Measurements from ENCODE around the gene PHACTR2. TPM values are rescaled to one million over a fixed set of nuclear protein-coding genes. Genes with fewer than 3 reads are reported as not detected.

The PHACTR2 gene
- total and polyA plus RNA-seq, 4 donors: 4.0 to 23.8 (median 15.0) TPM

DNA sequence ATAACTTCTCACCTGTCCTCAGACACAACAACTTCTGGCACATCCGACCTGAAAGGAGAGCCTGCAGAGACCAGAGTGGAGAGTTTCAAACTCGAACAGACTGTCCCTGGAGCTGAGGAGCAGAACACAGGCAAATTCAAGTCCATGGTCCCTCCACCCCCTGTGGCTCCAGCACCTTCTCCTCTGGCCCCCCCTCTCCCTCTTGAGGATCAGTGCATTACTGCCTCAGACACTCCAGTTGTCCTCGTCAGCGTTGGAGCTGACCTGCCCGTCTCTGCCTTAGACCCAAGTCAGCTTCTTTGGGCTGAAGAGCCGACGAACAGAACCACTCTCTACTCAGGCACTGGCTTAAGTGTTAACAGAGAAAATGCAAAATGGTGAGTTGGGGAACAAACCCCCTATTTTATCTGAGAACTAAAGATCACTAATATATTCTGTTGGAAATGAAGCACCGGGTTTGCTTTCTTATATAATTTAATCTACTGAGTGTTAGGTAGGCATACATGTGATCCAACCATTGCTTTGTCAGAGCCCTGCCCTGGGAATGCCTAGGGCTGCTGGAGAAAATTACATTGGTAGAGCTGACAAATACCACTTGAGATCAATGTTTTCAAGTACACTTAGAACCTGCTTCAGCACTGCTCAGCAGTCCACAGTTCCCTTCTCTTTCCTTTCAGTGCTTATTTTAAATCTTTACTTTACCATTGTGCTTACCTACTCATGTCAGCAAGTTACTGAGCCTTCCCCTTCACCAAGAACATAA is 87.8 kb downstream of the PHACTR2 start:
- TF ChIP-seq TAF1 (conservative IDR thresholded peaks at IDR 0.05) (no peak), FOXA2 (IDR thresholded peaks at IDR 0.05) (no peak), FOXA1 (IDR thresholded peaks at IDR 0.05) (no peak), NR2F2 (IDR thresholded peaks at IDR 0.05) (no peak), GABPA (IDR thresholded peaks at IDR 0.05 in 1 of 2, conservative IDR thresholded peaks at IDR 0.05 in 1 of 2) (no peak), EGR1 (IDR thresholded peaks at IDR 0.05; ENCODE audit: low read depth in 2 of 2) (no peak), SP1 (IDR thresholded peaks at IDR 0.05) (no peak), RAD21 (IDR thresholded peaks at IDR 0.05) (no peak), HNF4G (IDR thresholded peaks at IDR 0.05) (no peak), RXRA (IDR thresholded peaks at IDR 0.05) (no peak), HNF4A (conservative IDR thresholded peaks at IDR 0.05) (no peak), YY1 (IDR thresholded peaks at IDR 0.05) (no peak), JUND (IDR thresholded peaks at IDR 0.05) (no peak)
- TF ChIP-seq, protein P1, sequence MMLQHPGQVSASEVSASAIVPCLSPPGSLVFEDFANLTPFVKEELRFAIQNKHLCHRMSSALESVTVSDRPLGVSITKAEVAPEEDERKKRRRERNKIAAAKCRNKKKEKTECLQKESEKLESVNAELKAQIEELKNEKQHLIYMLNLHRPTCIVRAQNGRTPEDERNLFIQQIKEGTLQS (IDR thresholded peaks at IDR 0.05): no peak
- TF ChIP-seq, protein P2, sequence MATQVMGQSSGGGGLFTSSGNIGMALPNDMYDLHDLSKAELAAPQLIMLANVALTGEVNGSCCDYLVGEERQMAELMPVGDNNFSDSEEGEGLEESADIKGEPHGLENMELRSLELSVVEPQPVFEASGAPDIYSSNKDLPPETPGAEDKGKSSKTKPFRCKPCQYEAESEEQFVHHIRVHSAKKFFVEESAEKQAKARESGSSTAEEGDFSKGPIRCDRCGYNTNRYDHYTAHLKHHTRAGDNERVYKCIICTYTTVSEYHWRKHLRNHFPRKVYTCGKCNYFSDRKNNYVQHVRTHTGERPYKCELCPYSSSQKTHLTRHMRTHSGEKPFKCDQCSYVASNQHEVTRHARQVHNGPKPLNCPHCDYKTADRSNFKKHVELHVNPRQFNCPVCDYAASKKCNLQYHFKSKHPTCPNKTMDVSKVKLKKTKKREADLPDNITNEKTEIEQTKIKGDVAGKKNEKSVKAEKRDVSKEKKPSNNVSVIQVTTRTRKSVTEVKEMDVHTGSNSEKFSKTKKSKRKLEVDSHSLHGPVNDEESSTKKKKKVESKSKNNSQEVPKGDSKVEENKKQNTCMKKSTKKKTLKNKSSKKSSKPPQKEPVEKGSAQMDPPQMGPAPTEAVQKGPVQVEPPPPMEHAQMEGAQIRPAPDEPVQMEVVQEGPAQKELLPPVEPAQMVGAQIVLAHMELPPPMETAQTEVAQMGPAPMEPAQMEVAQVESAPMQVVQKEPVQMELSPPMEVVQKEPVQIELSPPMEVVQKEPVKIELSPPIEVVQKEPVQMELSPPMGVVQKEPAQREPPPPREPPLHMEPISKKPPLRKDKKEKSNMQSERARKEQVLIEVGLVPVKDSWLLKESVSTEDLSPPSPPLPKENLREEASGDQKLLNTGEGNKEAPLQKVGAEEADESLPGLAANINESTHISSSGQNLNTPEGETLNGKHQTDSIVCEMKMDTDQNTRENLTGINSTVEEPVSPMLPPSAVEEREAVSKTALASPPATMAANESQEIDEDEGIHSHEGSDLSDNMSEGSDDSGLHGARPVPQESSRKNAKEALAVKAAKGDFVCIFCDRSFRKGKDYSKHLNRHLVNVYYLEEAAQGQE (IDR thresholded peaks at IDR 0.05): no peak
- TF ChIP-seq, protein P3, sequence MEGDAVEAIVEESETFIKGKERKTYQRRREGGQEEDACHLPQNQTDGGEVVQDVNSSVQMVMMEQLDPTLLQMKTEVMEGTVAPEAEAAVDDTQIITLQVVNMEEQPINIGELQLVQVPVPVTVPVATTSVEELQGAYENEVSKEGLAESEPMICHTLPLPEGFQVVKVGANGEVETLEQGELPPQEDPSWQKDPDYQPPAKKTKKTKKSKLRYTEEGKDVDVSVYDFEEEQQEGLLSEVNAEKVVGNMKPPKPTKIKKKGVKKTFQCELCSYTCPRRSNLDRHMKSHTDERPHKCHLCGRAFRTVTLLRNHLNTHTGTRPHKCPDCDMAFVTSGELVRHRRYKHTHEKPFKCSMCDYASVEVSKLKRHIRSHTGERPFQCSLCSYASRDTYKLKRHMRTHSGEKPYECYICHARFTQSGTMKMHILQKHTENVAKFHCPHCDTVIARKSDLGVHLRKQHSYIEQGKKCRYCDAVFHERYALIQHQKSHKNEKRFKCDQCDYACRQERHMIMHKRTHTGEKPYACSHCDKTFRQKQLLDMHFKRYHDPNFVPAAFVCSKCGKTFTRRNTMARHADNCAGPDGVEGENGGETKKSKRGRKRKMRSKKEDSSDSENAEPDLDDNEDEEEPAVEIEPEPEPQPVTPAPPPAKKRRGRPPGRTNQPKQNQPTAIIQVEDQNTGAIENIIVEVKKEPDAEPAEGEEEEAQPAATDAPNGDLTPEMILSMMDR (IDR thresholded peaks at IDR 0.05; ENCODE audit: low read depth, low read length, missing input control): no peak
- TF ChIP-seq, protein P4, sequence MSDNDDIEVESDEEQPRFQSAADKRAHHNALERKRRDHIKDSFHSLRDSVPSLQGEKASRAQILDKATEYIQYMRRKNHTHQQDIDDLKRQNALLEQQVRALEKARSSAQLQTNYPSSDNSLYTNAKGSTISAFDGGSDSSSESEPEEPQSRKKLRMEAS (IDR thresholded peaks at IDR 0.05): no peak
- TF ChIP-seq, protein P5, sequence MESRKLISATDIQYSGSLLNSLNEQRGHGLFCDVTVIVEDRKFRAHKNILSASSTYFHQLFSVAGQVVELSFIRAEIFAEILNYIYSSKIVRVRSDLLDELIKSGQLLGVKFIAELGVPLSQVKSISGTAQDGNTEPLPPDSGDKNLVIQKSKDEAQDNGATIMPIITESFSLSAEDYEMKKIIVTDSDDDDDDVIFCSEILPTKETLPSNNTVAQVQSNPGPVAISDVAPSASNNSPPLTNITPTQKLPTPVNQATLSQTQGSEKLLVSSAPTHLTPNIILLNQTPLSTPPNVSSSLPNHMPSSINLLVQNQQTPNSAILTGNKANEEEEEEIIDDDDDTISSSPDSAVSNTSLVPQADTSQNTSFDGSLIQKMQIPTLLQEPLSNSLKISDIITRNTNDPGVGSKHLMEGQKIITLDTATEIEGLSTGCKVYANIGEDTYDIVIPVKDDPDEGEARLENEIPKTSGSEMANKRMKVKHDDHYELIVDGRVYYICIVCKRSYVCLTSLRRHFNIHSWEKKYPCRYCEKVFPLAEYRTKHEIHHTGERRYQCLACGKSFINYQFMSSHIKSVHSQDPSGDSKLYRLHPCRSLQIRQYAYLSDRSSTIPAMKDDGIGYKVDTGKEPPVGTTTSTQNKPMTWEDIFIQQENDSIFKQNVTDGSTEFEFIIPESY (IDR thresholded peaks at IDR 0.05): no peak
- Histone ChIP-seq H3K4me3 (ENCODE audit: low read depth in 1 of 3, low read length in 3 of 3) (no peak overlapping the region), H3K27me3 (ENCODE audit: control insufficient read depth in 4 of 4, insufficient read depth in 4 of 4, low read length in 3 of 4) (no peaks in the 10 kb centered on the region), H3K4me1 (ENCODE audit: control insufficient read depth in 4 of 4, insufficient read depth in 4 of 4, low read length in 3 of 4) (no peaks in the 10 kb centered on the region), H3K36me3 (ENCODE audit: control insufficient read depth in 4 of 4, insufficient read depth in 3 of 4, low read depth in 1 of 4, low read length in 3 of 4) (peaks cover 2 to 17% (median 7%) of the 10 kb centered on the region in 4 donors), H3K9ac (ENCODE audit: low read depth in 1 of 2, low read length in 2 of 2) (no peak overlapping the region), H3K9me3 (ENCODE audit: control insufficient read depth in 4 of 4, low read length in 3 of 4) (peaks cover 0 to 1% (median 0%) of the 10 kb centered on the region in 4 donors), H3K27ac (ENCODE audit: low read depth in 1 of 2, low read length in 2 of 2) (no peak overlapping the region)
- no peak for DNase-seq (ENCODE audit: low spot score)
- 96% methylated on average over 8 of the region's 8 CpGs for WGBS
